Measurements from ENCODE around the gene ENOX1. TPM values are rescaled to one million over a fixed set of nuclear protein-coding genes. Genes with fewer than 3 reads are reported as not detected.

The ENOX1 gene
- total RNA-seq, 1 experiment from 2014 or later: 0.26 TPM

- ChIA-PET CTCF (no interaction called here), POLR2A (no interaction called here)
- peaks cover 36% of the 10 kb centered on the region for H3K4me1 Mint-ChIP-seq
- no peaks in the 10 kb centered on the region for H3K27me3 Mint-ChIP-seq (ENCODE audit: low read depth)
- no peaks in the 10 kb centered on the region for H3K36me3 Mint-ChIP-seq
- no peak for TF ChIP-seq ATF3 (CRISPR knock-in tag; conservative IDR thresholded peaks at IDR 0.05)
- TF ChIP-seq TEAD1 (CRISPR knock-in tag; IDR thresholded peaks at IDR 0.05): no peak
- TF ChIP-seq ZNF423 (CRISPR knock-in tag; IDR thresholded peaks at IDR 0.05): no peak
- no peak for TF ChIP-seq ESRRA (CRISPR knock-in tag; IDR thresholded peaks at IDR 0.05; ENCODE audit: borderline replicate concordance)
- no peak for TF ChIP-seq USF1 (CRISPR knock-in tag; IDR thresholded peaks at IDR 0.05)
- no peak for TF ChIP-seq SMAD3 (CRISPR knock-in tag; IDR thresholded peaks at IDR 0.05; ENCODE audit: borderline replicate concordance)
- no peak for TF ChIP-seq ZNF232 (CRISPR knock-in tag; IDR thresholded peaks at IDR 0.05)
- TF ChIP-seq SP1 (CRISPR knock-in tag; conservative IDR thresholded peaks at IDR 0.05): no peak
- no peak overlapping the region for H3K27ac Mint-ChIP-seq
- DNase-seq (ENCODE audit: low spot score) (no peak), ATAC-seq (no peak)
- no peaks in the 10 kb centered on the region for H3K9me3 Mint-ChIP-seq
- no peak overlapping the region for H3K4me3 Mint-ChIP-seq
Measured at GRCh38 chr13:43301346-43301969, 485.3 kb downstream of the ENOX1 start.

- POLR2A ChIA-PET: no interaction called here
- H3K27me3 Mint-ChIP-seq (ENCODE audit: low read depth): no peaks in the 10 kb centered on the region
- CTCF ChIA-PET: no interaction called here
- no peak for ATAC-seq
- no peaks in the 10 kb centered on the region for H3K9me3 Mint-ChIP-seq
- no peak overlapping the region for H3K27ac Mint-ChIP-seq
- H3K4me1 Mint-ChIP-seq: peaks cover 35% of the 10 kb centered on the region
- TF ChIP-seq E2F1 (CRISPR knock-in tag; IDR thresholded peaks at IDR 0.05) (no peak), PREB (CRISPR knock-in tag; IDR thresholded peaks at IDR 0.05; ENCODE audit: borderline replicate concordance) (no peak), SMAD3 (CRISPR knock-in tag; IDR thresholded peaks at IDR 0.05; ENCODE audit: borderline replicate concordance) (no peak), MLX (CRISPR knock-in tag; IDR thresholded peaks at IDR 0.05) (no peak), SMAD4 (CRISPR knock-in tag; IDR thresholded peaks at IDR 0.05) (no peak), FOXP4 (CRISPR knock-in tag; IDR thresholded peaks at IDR 0.05) (no peak), JUN (CRISPR knock-in tag; IDR thresholded peaks at IDR 0.05) (no peak), ZNF317 (CRISPR knock-in tag; IDR thresholded peaks at IDR 0.05; ENCODE audit: borderline replicate concordance, low read depth) (no peak), ZNF263 (CRISPR knock-in tag; IDR thresholded peaks at IDR 0.05; ENCODE audit: low read depth) (no peak), NR2C2 (CRISPR knock-in tag; IDR thresholded peaks at IDR 0.05) (no peak), EMX1 (CRISPR knock-in tag; IDR thresholded peaks at IDR 0.05) (no peak), USF1 (CRISPR knock-in tag; IDR thresholded peaks at IDR 0.05) (no peak), ZNF416 (CRISPR knock-in tag; IDR thresholded peaks at IDR 0.05) (no peak)
- no peaks in the 10 kb centered on the region for H3K36me3 Mint-ChIP-seq
- no peak overlapping the region for H3K4me3 Mint-ChIP-seq
- DNase-seq (ENCODE audit: low spot score): no peak
Measured at GRCh38 chr13:43300865-43301264, 485.9 kb downstream of the ENOX1 start.
